GM12878 (cell line): ENCODE data around the gene CEACAM8. TPM values are rescaled to one million over a fixed set of nuclear protein-coding genes. Genes with fewer than 3 reads are reported as not detected.

Experiments
- ATAC-seq: fragments of 200-7000 bp; cut with Tn5 transposase; 3 replicates; pipeline ENCODE4 v1.9.1; 2020; ENCODE audit warnings: mild to moderate bottlenecking, moderate library complexity
- BruUV-seq: library from RNA; stranded (reverse); fragments of 400-500 nt; replicated peaks from 2 replicates; lab custom pipeline; 2021; lab: Mats Ljungman, UMichigan
- CTCF ChIA-PET: fragments of 300-600 bp; sonication (Branson Sonifier 250); formaldehyde crosslinking; extraction: SDS; loops from one replicate; lab custom pipeline; 2021; ENCODE audit warnings: inconsistent platforms; lab: Yijun Ruan, JAX
- POLR2A ChIA-PET: fragments of 350-600 bp; formaldehyde crosslinking; extraction: SDS; loops from one replicate; lab custom pipeline; 2021; ENCODE audit warnings: inconsistent platforms; lab: Charles Lee
- RAD21 ChIA-PET: fragments of 300-600 bp; sonication (Branson Sonifier 250); formaldehyde crosslinking; loops from one replicate; lab custom pipeline; 2023; ENCODE audit warnings: antibody characterized with exemption; ENCODE audit not compliant: unreplicated experiment; lab: Charles Lee
- SMC1A ChIA-PET: fragments of 300-600 bp; sonication (Branson Sonifier 250); formaldehyde crosslinking; loops from one replicate; lab custom pipeline; 2023; ENCODE audit not compliant: unreplicated experiment, uncharacterized antibody; lab: Charles Lee
- DNase-seq: peaks from one replicate; pipeline ENCODE4 v3.0.0-alpha.2; 2011; ENCODE audit warnings: low read depth, low spot score
- FAIRE-seq: peaks from 3 replicates; lab custom pipeline; 2011; peaks lifted over from hg19 to GRCh38; lab: Jason Lieb, UNC
- H2AFZ ChIP-seq: 2 replicates; pipeline ENCODE4 v1.6.0; 2011; ENCODE audit warnings: low read depth, low read length, control low read depth; ENCODE audit not compliant: control insufficient read depth
- H3K27ac ChIP-seq: 2 replicates; pipeline ENCODE4 v1.5.1; 2011; ENCODE audit warnings: control low read depth; ENCODE audit not compliant: control insufficient read depth, insufficient read depth
- H3K27me3 ChIP-seq, 2 experiments: replicated peaks in 1 of 2; 2 replicates each; pipeline versions ENCODE4 v1.6.0 to v1.6.1; 2011; ENCODE audit warnings: low read length in 1 of 2; ENCODE audit not compliant: control insufficient read depth in 2 of 2, insufficient read depth in 2 of 2
- H3K36me3 ChIP-seq, 2 experiments: 2 replicates each; pipeline ENCODE4 v1.5.1; 2011; ENCODE audit warnings: low read length in 1 of 2; ENCODE audit not compliant: control insufficient read depth in 2 of 2, insufficient read depth in 2 of 2
- H3K4me1 ChIP-seq: 2 replicates; pipeline ENCODE4 v1.6.1; 2011; ENCODE audit warnings: mild to moderate bottlenecking, low read length, moderate library complexity, mixed read lengths; ENCODE audit not compliant: control insufficient read depth, insufficient read depth
- H3K4me2 ChIP-seq: 2 replicates; pipeline ENCODE4 v1.6.0; 2011; ENCODE audit warnings: control low read depth; ENCODE audit not compliant: control insufficient read depth, insufficient read depth
- H3K4me3 ChIP-seq: fragments of 200-600 bp; sonication (generic); 2 replicates; pipeline ENCODE4 v1.5.1; 2016
- H3K79me2 ChIP-seq: 2 replicates; pipeline ENCODE4 v1.6.0; 2011; ENCODE audit warnings: low read length; ENCODE audit not compliant: control insufficient read depth, insufficient read depth
- H3K9ac ChIP-seq: 2 replicates; pipeline ENCODE4 v1.8.0; 2011; ENCODE audit warnings: low read length, control low read depth, mixed read lengths; ENCODE audit not compliant: control insufficient read depth, insufficient read depth
- H3K9me3 ChIP-seq: replicated peaks from 3 replicates; pipeline ENCODE4 v1.5.1; 2011; ENCODE audit warnings: mild to moderate bottlenecking, low read length; ENCODE audit not compliant: control insufficient read depth, insufficient read depth
- H4K20me1 ChIP-seq: 2 replicates; pipeline ENCODE4 v1.6.0; 2011; ENCODE audit not compliant: control insufficient read depth, insufficient read depth
- EED ChIP-seq: sonication (generic); IDR thresholded peaks from 2 replicates; pipeline ENCODE4 v1.6.1; 2016; ENCODE audit warnings: antibody characterized with exemption, low read depth
- FOXM1 ChIP-seq: IDR thresholded peaks from 2 replicates; pipeline ENCODE4 v1.6.1; 2012; ENCODE audit warnings: low read depth, mild to moderate bottlenecking, inconsistent platforms, low read length, moderate library complexity
- JUND ChIP-seq: IDR thresholded peaks from 2 replicates; pipeline ENCODE4 v1.6.1; 2012; ENCODE audit warnings: low read depth, mild to moderate bottlenecking, low read length, improper control_type of control experiment, moderate library complexity
- KAT2A ChIP-seq: conservative IDR thresholded peaks from 2 replicates; pipeline ENCODE4 v1.6.1; 2011; ENCODE audit warnings: low read depth, low read length; ENCODE audit not compliant: control insufficient read depth
- MEF2B ChIP-seq: fragments of 450-650 bp; IDR thresholded peaks from 2 replicates; pipeline ENCODE4 v1.6.1; 2018; ENCODE audit warnings: mild to moderate bottlenecking, moderate library complexity; ENCODE audit not compliant: partially characterized antibody, poor library complexity, severe bottlenecking
- NBN ChIP-seq: fragments of 450-650 bp; IDR thresholded peaks from 2 replicates; pipeline ENCODE4 v1.6.1; 2016
- RAD51 ChIP-seq: fragments of 450-650 bp; IDR thresholded peaks from 2 replicates; pipeline ENCODE4 v1.6.1; 2016; ENCODE audit warnings: moderate library complexity, mild to moderate bottlenecking, inconsistent platforms
- SIN3A ChIP-seq: IDR thresholded peaks from 2 replicates; pipeline ENCODE4 v1.6.1; 2012; ENCODE audit warnings: low read depth, low read length, improper control_type of control experiment
- SMARCA5 ChIP-seq: fragments of 450-650 bp; IDR thresholded peaks from 2 replicates; pipeline ENCODE4 v1.6.1; 2017; ENCODE audit warnings: mild to moderate bottlenecking
- ZNF217 ChIP-seq: fragments of 450-650 bp; IDR thresholded peaks from 2 replicates; pipeline ENCODE4 v1.6.1; 2017; ENCODE audit warnings: antibody characterized with exemption, mild to moderate bottlenecking
- ZNF24 ChIP-seq: fragments of 450-650 bp; IDR thresholded peaks from 2 replicates; pipeline ENCODE4 v1.6.1; 2017; ENCODE audit warnings: antibody characterized with exemption, mild to moderate bottlenecking
- ZNF592 ChIP-seq: fragments of 450-650 bp; IDR thresholded peaks from 2 replicates; pipeline ENCODE4 v1.6.1; 2017; ENCODE audit warnings: mild to moderate bottlenecking, moderate library complexity
- WGBS: methylation state at CpG from one replicate; pipeline ENCODE4 v1.1.6; 2016; ENCODE audit warnings: low lambda C conversion rate; ENCODE audit not compliant: insufficient replicate concordance, insufficient coverage; ENCODE audit errors: missing lambda C conversion rate; 5-methylcytosine and 5-hydroxymethylcytosine counted together
- in situ Hi-C: fragments of 300-500 bp; cut with MboI; formaldehyde crosslinking; loops from 9 replicates; pipeline ENCODE4 v1.14.3; 2018; ENCODE audit warnings: mixed read lengths
- intact Hi-C: fragments of 100-400 bp; cut with micrococcal nuclease; formaldehyde crosslinking; loops from one replicate; pipeline ENCODE4 v1.14.2; 2022; ENCODE audit not compliant: unreplicated experiment
- polyA plus RNA-seq, 11 experiments: library from polyadenylated mRNA; depleted of rRNA in 4 of 11; unstranded in 6 of 11; stranded (reverse) in 5 of 11; fragments of >200 nt; fragmentation: Nextera tagmentation in 4 of 11; fragmentation: Illumina TruSeq in 1 of 11; extraction: Ambion mirVana in 4 of 11; extraction: Trizol in 1 of 11; gene quantifications; 1 replicate in 1 of 11; 2 replicates in 10 of 11; pipeline versions ENCODE4 v1.2.1 to v1.2.3, GENCODE V29; 2011 to 2016; ENCODE audit warnings: inconsistent platforms in 2 of 11, missing spikeins in 2 of 11, low read depth in 1 of 11
- total RNA-seq, 4 experiments: library from RNA; depleted of rRNA in 3 of 4; stranded (reverse); fragments of >200 nt in 3 of 4; fragmentation: Illumina TruSeq in 1 of 4; extraction: Trizol in 1 of 4; gene quantifications; 2 replicates each; pipeline versions ENCODE4 v1.2.1 to v1.2.3, GENCODE V29; 2013 to 2021

The CEACAM8 gene
- total and polyA plus RNA-seq, 10 of the 15 experiments (the other 5 are each of a cell fraction or from before 2014, with no cell fraction given) = 0.06 TPM; not detected in 9

GRCh38 chr19:42544146-42544545 is 50.6 kb downstream of the CEACAM8 start:
- Histone ChIP-seq H3K27me3 (no peaks in the 10 kb centered on the region), H3K4me3 (no peak overlapping the region), H2AFZ (no peak overlapping the region), H3K4me1 (no peaks in the 10 kb centered on the region), H3K36me3 (no peaks in the 10 kb centered on the region)
- in situ Hi-C loops = no loop called here
- BruUV-seq = no TSS peak
- ATAC-seq (no peak), DNase-seq (no peak)
- POLR2A ChIA-PET = no interaction called here
- no peak for TF ChIP-seq EED
- TF ChIP-seq SIN3A = no peak
- TF ChIP-seq FOXM1 = no peak
- TF ChIP-seq, all 136 proteins: peak for 0
- no peaks in the 10 kb centered on the region for H3K9me3 ChIP-seq
- H3K79me2 ChIP-seq = no peaks in the 10 kb centered on the region
- no peak overlapping the region for H3K4me2 ChIP-seq
- H3K27ac ChIP-seq = no peak overlapping the region
- no peaks in the 10 kb centered on the region for H4K20me1 ChIP-seq
- FAIRE-seq = no peak
- WGBS = 60% methylated on average over 4 of the region's 4 CpGs
- intact Hi-C loops = no loop called here
- CTCF ChIA-PET = no interaction called here
- no peak overlapping the region for H3K9ac ChIP-seq
- RAD21 ChIA-PET = no interaction called here
- SMC1A ChIA-PET = interaction anchor here (1.5 kb wide), 1 partner anchor 94 kb away, joined by 4 read pairs; no protein-coding TSS in a partner anchor

GRCh38 chr19:42542791-42543190 is 51.9 kb downstream of the CEACAM8 start:
- Histone ChIP-seq H4K20me1 (no peaks in the 10 kb centered on the region), H3K79me2 (no peaks in the 10 kb centered on the region), H3K4me3 (no peak overlapping the region), H3K9me3 (no peaks in the 10 kb centered on the region), H3K27me3 (no peaks in the 10 kb centered on the region), H2AFZ (no peak overlapping the region), H3K4me2 (no peak overlapping the region), H3K4me1 (no peaks in the 10 kb centered on the region), H3K36me3 (no peaks in the 10 kb centered on the region), H3K9ac (no peak overlapping the region), H3K27ac (no peak overlapping the region)
- ChIA-PET CTCF (interaction anchor here (1.0 to 1.4 kb wide), 3 partner anchors 92 to 104 kb away, joined by 3 to 5 read pairs (median 4); no protein-coding TSS in a partner anchor), RAD21 (no interaction called here), POLR2A (no interaction called here), SMC1A (no interaction called here)
- no peak for FAIRE-seq
- no peak for DNase-seq
- in situ Hi-C loops (no loop called here), intact Hi-C loops (no loop called here)
- 56% methylated on average over 2 of the region's 2 CpGs for WGBS
- ATAC-seq = no peak
- no TSS peak for BruUV-seq
- no peak for TF ChIP-seq MEF2B
- no peak for TF ChIP-seq ZNF217
- TF ChIP-seq ZNF592 = no peak
- no peak for TF ChIP-seq JUND
- TF ChIP-seq RAD51 = no peak
- TF ChIP-seq NBN = no peak
- no peak for TF ChIP-seq SMARCA5
- TF ChIP-seq KAT2A = no peak
- no peak for TF ChIP-seq ZNF24
